Measurements from ENCODE around the gene HNRNPLL.
"Not testable (repeated sequence)": the region's sequence is repeated elsewhere in the genome, so short reads cannot be mapped to it uniquely, and the experiment has no call there.

The HNRNPLL gene

GRCh38 chr2:38602732-38603401 lies at the start of gene HNRNPLL:
TSS of gene HNRNPLL (minus strand) at chr2:38602928. CDS start at chr2:38602626, 302 bp downstream.
- peak; percentile 93 to 98 for DNase-seq (ENCODE audit: low read depth in 2 of 2)

DNA sequence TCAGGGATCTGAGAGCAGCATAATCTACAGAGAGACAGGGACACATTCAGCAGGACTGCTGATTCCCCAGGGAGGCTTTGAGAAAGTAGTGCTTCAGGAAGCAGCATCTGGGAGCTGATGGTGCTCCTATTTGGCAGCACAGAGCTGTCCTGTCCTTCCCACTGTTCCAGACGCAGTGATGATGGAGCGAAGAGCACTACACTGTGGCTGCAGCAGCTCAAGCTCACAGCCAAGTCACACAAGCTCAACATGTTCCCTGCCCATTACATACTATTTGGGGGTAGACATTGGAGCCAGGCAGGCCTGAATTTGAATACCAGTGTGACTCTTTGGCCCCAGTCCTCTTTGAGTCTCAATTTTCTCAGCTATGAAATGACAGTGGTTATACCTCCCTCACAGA lies 48.0 kb upstream of the HNRNPLL start:
- DNase-seq (ENCODE audit: low read depth in 2 of 2): no peak

GRCh38 chr2:38650012-38650411 lies 47.3 kb upstream of the HNRNPLL start:
- no peak for DNase-seq (ENCODE audit: low read depth in 2 of 2)

DNA sequence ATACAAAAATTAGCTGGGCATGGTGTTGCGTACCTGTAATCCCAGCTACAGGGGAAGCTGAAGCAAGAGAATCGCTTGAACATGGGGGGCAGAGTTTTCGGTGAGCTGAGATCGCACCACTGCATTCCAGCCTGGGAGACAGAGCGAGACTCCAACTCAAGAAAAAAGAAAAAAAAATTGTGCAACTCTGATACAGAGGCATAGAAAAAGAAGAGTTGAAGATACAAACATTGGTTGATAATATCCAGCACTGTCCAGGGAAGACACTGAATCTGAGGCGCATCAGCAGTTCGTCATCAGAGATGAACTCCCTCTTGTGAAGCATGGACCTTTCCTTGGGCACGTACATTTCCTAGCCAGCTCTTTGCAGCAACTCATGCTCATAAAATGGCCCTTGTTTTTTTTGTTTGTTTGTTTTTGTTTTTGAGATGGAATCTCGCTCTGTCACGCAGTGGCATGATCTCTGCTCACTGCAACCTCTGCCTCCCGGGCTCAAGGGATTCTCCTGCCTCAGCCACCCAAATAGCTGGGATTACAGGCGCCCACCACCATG lies 46.5 kb upstream of the HNRNPLL start:
- no peak for DNase-seq (ENCODE audit: low read depth in 2 of 2)

GRCh38 chr2:38648107-38648761 lies 45.5 kb upstream of the HNRNPLL start:
- no peak for DNase-seq (ENCODE audit: low read depth in 2 of 2)

DNA sequence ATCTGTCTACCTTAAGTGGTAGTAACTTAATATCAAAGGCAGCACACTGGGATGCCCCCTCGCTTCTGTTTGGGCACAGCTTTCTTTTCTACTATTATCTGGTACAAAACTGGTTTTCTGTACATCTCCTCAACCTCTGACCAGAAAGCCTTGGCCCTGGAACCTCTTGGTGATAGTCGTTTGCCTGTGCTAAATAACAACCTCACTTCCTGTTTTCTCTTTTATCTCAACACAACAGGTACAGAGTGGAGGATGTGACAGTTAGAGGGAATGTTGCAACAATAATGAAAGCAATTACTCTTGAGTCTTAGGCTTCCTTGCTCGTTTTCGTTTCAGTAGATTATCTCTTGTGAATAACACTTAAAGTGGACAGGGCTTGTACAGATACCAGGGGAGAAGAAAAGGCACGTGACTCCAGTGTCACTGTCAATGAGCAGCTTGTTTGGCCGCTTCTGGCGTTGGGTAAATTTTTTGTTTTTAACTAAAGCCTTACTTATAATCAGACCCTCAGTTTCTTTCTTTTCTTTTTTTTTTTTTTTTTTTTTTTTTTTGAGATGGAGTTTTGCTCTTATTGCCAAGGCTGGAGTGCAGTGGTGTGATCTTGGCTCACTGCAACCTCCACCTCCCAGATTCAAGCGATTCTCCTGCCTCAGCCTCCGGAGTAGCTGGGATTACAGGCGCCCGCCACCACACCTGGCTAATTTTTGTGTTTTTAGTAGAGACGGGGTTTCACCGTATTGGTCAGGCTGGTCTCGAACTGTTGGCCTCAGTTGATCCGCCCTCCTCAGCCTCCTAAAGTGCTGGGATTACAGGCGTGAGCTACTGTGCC lies 41.2 kb upstream of the HNRNPLL start:
- DNase-seq (ENCODE audit: low read depth in 2 of 2): not testable (repeated sequence)

DNA sequence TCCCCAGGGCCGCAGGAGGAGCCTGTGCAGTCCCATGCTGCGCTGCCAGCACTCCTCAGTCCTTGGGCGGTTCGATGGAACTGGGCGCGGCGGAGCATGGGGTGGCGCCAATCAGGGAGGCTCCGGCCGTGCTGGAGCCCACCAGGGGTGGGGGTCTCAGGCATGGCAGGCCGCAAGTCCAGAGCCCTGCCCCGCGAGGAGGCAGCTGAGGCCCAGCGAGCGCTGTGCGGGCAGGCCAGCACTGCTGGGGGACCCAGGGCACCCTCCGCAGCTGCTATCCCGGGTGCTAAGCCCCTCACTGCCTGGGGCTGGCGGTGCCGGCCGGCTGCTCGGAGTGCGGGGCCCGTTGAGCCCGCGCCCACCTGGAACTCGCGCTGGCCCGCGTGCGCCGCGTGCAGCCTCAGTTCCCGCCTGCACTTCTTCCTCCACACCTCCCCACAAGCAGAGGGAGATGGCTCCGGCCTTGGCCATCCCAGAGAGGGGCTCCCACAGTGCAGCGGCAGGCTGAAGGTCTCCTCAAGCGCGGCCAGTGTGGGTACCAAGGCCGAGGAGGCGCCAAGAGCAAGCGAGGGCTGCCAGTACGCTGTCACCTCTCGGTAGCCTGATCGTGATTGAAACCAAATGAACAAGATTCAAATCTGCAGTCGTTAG lies 40.4 kb upstream of the HNRNPLL start:
- DNase-seq (ENCODE audit: low read depth in 2 of 2): no peak

GRCh38 chr2:38642373-38643017 lies 39.8 kb upstream of the HNRNPLL start:
- DNase-seq (ENCODE audit: low read depth in 2 of 2): not testable (repeated sequence)

GRCh38 chr2:38636069-38636468 lies 33.3 kb upstream of the HNRNPLL start:
- no peak for DNase-seq (ENCODE audit: low read depth in 2 of 2)

DNA sequence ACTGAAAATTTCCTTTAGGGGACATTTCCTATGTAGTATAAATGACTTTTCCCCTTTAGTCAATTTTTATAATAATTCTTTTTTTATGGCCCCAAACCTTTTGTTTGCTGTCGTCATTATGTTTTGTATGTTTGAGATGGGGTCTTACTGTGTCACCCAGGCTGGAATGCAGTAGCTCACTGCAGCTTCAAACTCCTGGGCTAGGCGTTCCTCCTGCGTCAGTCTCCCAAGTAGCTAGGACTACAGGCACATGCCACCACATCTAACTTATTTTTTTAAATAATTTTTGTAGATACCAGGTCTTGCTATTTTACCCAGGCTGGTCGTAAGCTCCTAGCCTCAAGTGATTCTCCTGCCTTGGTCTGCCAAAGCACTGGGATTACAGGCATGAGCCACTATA lies 32.4 kb upstream of the HNRNPLL start:
- DNase-seq (ENCODE audit: low read depth in 2 of 2): no peak

GRCh38 chr2:38634684-38635083 lies 32.0 kb upstream of the HNRNPLL start:
- DNase-seq (ENCODE audit: low read depth in 2 of 2): no peak

DNA sequence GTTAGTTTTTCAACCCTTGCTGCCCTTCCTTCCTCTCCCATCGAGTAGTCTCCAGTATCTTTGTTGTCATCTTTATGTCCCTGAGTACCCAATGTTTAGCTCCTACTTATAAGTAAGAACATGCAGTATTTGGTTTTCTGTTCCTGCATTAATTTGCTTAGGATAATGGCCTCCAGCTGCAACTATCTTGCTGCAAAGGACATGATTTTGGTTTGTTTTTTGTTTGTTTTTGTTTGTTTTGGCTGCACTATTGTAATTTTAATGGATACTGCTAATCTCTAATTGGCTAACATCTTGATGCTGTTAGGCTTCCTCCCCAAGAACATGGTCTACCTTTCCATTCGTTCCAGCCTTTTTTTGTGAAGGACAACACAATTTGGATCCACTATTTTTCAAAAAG lies 31.2 kb upstream of the HNRNPLL start:
- DNase-seq (ENCODE audit: low read depth in 2 of 2): no peak

- no peak for DNase-seq (ENCODE audit: low read depth in 2 of 2)
These were observed 30.3 kb upstream of the HNRNPLL start for GRCh38 chr2:38632980-38633379.

GRCh38 chr2:38631976-38632375 lies 29.2 kb upstream of the HNRNPLL start:
- no peak for DNase-seq (ENCODE audit: low read depth in 2 of 2)

DNA sequence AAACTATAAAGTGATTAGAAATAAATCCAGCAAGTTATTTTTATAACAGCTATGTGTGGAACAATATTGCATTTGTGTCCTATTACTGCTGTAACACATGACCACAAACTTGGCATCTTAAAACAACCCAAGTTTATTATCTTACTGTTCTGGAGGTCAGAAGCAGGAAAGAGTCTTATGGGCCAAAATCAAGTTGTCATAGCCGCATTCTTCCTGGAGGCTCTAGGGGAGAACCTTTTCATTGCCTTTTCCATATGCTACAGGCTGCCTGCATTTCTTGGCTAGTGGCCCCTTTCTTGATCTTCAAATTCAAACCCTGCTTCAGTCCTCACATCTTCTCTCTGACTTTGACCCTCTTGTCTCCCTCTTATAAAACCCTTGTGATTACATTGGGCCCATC lies 27.0 kb upstream of the HNRNPLL start:
- DNase-seq (ENCODE audit: low read depth in 2 of 2): no peak

GRCh38 chr2:38627391-38627790 lies 24.7 kb upstream of the HNRNPLL start:
- DNase-seq (ENCODE audit: low read depth in 2 of 2): no peak

DNA sequence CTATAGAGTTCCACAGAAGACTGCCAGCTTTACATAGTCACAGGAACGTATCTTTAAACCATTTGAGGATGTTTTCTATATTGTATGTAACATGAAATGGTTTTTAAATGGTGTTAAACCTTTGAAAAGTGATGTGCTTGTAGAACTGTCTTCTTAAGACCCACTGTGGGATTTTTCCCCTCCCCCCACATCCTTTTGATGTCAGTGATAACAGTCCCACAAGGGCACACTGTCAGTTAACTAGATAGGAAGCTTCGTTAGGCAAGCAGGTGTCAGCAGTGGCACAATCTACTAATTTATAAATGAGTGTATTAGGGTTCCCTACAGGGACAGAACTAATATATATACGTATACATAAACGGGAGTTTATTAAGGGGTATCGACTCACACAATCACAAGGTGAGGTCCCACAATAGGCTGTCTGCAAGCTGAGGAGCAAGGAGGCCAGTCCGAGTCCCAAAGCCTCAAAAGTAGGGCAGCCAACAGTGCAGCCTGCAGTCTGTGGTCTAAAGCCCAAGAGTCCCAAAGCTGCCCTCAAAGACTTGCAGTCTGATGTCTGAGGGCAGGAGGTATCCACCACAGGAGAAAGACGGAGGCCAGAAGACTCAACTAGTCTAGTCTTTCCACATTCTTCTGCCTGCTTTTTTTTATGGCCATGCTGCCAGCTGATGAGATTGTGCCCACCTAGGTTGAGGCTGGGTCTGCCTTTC lies 23.8 kb upstream of the HNRNPLL start:
- DNase-seq (ENCODE audit: low read depth in 2 of 2): no peak

DNA sequence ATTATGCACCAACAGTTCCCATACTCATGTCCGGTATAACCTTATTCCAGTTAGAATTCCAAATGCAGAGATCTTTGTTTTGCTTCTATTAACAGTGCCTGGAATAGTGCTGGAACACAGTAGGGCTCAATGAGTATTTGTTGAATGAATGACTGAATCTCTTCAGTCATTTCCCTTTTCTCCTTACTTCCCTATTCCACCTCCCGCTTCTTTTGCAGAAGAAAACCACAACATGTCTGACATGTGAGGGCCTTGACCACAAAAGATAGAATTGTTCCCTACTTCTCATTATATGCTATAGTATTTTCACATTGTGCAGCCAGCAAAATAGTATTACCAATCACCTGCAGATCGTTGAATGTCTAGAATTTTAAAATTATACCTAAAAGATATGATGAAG lies 19.5 kb upstream of the HNRNPLL start:
- DNase-seq (ENCODE audit: low read depth in 2 of 2): no peak

DNA sequence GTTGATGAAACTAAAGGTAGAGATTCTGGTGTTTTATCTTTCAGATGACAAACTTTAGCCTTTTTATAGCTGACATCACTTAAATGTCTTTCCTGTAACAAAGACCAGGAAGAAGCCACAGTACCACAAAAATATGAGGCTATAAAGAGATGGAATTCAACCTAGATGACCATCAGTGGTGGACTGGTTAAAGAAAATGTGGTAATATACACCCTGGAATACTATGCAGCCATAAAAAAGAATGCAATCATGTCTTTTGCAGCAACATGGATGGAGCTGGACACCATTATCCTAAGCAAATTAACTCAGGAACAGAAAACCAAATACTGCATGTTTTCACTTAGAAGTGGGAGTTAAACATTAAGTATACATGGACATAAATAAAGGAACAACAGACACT lies 18.3 kb upstream of the HNRNPLL start:
- DNase-seq (ENCODE audit: low read depth in 2 of 2): no peak

DNA sequence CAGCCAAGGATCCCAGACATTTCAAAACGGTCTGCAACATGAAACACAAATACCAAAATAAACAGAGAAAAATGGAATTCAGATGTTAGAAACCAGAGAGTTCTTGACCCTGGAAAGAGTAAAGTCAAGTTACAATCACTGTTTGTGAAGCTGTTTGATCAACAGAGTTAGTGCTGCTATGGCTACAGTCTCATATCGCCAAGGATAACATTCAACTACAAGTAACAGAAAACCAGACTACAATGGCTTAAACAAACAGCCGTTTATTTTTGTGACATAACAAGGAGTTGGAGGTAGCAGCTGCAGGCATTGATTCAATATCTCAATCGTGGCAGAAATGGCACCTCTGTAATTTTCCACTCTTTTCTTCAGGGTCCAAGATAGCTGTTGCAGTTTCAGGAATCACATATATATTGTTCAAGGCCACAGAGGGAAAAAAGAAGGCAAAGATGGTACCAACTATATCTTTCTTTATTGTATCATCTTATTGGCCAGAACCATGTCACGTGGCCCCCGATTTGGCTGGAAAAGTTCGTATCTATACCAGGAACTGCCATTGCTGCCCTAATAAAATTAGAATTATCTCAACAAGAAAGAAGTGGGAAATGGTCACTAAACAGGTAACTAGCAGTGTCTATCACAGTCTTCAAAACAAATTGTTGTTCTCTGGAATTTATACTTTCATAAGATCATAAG lies 17.7 kb upstream of the HNRNPLL start:
- DNase-seq (ENCODE audit: low read depth in 2 of 2): no peak

All from stimulated activated CD4-positive, alpha-beta T cell treated with anti-CD3 and anti-CD28 coated beads, Interleukin-12 subunit alpha, Interleukin-12 subunit beta, amount 100 ng/mL, for 24 hours (primary cell).